Tibial nerve (tissue), 4 donors: ENCODE results near the gene RNF126.

Experiments used
- EP300 ChIP-seq, 2 donors: sonication (generic); formaldehyde crosslinking; IDR thresholded peaks; one replicate each; pipeline ENCODE4 v1.6.1; 2017; ENCODE audit warnings: antibody characterized with exemption in 2 of 2, mild to moderate bottlenecking in 1 of 2
- POLR2A ChIP-seq, 2 donors: fragments of 450-650 bp; IDR thresholded peaks; one replicate each; pipeline ENCODE4 v1.6.1; 2017; ENCODE audit warnings: antibody characterized with exemption in 2 of 2, mild to moderate bottlenecking in 2 of 2, moderate library complexity in 2 of 2
- TF ChIP-seq, protein P1 (sequence below), 5 experiments: fragments of 200-600 bp in 3 of 5; fragments of 450-650 bp in 2 of 5; sonication (generic) in 3 of 5; IDR thresholded peaks; one replicate each; pipeline ENCODE4 v1.5.1; 2016 to 2019; ENCODE audit warnings: antibody characterized with exemption in 5 of 5, mild to moderate bottlenecking in 3 of 5, moderate library complexity in 2 of 5

DNA sequence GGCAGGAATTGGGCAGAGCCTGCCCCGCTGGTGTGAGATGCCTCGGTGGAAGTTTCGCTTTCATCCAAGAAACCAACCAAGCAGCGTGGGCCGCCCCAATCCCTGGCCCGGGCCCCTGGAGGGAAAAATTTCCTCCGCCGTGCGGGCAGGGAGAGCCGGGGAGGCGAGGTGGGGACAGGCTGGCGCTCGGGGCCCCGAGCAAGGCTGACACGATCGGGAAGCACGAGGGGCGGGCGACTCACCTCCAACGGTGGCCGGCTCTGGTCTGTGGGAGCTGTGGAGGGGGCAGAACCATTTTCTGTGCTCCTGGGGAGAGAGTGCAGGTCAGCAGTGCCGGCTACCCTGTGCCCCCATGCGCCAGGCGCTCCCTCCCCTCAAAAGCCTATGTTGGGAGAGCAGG, 11.0 kb downstream of the RNF126 start:
- TF ChIP-seq POLR2A (IDR thresholded peaks at IDR 0.05) (no peak), EP300 (IDR thresholded peaks at IDR 0.05) (no peak)
- TF ChIP-seq, protein P1, sequence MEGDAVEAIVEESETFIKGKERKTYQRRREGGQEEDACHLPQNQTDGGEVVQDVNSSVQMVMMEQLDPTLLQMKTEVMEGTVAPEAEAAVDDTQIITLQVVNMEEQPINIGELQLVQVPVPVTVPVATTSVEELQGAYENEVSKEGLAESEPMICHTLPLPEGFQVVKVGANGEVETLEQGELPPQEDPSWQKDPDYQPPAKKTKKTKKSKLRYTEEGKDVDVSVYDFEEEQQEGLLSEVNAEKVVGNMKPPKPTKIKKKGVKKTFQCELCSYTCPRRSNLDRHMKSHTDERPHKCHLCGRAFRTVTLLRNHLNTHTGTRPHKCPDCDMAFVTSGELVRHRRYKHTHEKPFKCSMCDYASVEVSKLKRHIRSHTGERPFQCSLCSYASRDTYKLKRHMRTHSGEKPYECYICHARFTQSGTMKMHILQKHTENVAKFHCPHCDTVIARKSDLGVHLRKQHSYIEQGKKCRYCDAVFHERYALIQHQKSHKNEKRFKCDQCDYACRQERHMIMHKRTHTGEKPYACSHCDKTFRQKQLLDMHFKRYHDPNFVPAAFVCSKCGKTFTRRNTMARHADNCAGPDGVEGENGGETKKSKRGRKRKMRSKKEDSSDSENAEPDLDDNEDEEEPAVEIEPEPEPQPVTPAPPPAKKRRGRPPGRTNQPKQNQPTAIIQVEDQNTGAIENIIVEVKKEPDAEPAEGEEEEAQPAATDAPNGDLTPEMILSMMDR (IDR thresholded peaks at IDR 0.05): no peak
